ENCODE data around the gene CDK5. TPM values are rescaled to one million over a fixed set of nuclear protein-coding genes. Genes with fewer than 3 reads are reported as not detected.

CDK5 gene
- polyA plus RNA-seq, 2 of the 4 experiments (the other 2 are of a cell fraction) = 29.6 to 51.0 TPM

- no peak overlapping the region for H3K4me3 ChIP-seq
- ATAC-seq (no peak), DNase-seq (ENCODE audit: low read depth in 1 of 2, low spot score in 1 of 2) (no peak), FAIRE-seq (no peak)
- ChIA-PET POLR2A (no interaction called here), CTCF (interaction anchor here (0.6 to 27.1 kb wide), 7 partner anchors 13 to 76 kb away, joined by 3 to 412 read pairs (median 5); no protein-coding TSS in a partner anchor)
- no peak for TF ChIP-seq FOXS1 (CRISPR knock-in tag; IDR thresholded peaks at IDR 0.05)
- no peak for TF ChIP-seq SMC3 (IDR thresholded peaks at IDR 0.05)
- no peak for TF ChIP-seq RFX5 (IDR thresholded peaks at IDR 0.05)
- TF ChIP-seq PBX3 (IDR thresholded peaks at IDR 0.05) = no peak
- no peak overlapping the region for H3K4me2 ChIP-seq
- peaks cover 27% of the 10 kb centered on the region for H3K4me1 ChIP-seq
- H3K27ac ChIP-seq = no peak overlapping the region
- H3K9me3 ChIP-seq = no peaks in the 10 kb centered on the region
- WGBS (ENCODE audit: missing lambda C conversion rate) = 96% methylated on average over 6 of the region's 6 CpGs
Measured at GRCh38 chr7:151093748-151094147, 36.1 kb upstream of the CDK5 start.

DNA sequence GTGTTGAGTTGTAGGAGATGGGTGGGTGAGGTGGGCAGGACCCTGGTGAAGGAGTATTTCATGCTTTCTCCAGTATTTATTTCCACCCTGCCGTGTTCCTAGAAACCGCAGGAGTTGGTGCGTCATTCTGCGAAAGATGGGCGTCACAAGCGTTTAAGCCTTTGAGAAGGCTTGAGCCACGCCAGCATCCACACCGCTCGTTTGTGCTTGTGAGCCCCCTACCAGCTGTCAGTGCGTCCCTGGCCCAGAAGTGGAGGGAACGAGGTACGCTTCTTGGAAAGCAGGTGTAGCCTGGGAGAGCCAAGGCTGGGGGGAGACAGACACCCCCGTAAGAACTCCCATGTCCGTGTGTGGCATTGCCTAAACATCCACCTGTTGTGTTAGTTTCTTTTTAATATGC lies 34.3 kb upstream of the CDK5 start:
- ATAC-seq (no peak), DNase-seq (ENCODE audit: low read depth in 1 of 2, low spot score in 1 of 2) (no peak), FAIRE-seq (no peak)
- ChIA-PET CTCF (interaction anchor here (0.7 to 27.1 kb wide), 10 partner anchors 15 to 98 kb away, joined by 3 to 412 read pairs (median 3); no protein-coding TSS in a partner anchor), POLR2A (no interaction called here)
- Histone ChIP-seq H3K4me3 (no peak overlapping the region), H3K4me2 (no peak overlapping the region), H3K4me1 (peaks cover 36% of the 10 kb centered on the region), H3K9me3 (no peaks in the 10 kb centered on the region), H3K27ac (no peak overlapping the region)
- no peak for TF ChIP-seq JUNB (IDR thresholded peaks at IDR 0.05)
- WGBS (ENCODE audit: missing lambda C conversion rate) = 92% methylated on average over 14 of the region's 14 CpGs

- H3K27ac ChIP-seq = no peak overlapping the region
- no peak for TF ChIP-seq KDM1A (IDR thresholded peaks at IDR 0.05; ENCODE audit: low read depth)
- 0 out of 5 replicates have a peak, but pooled peaks of 1 of the 2 experiments have one; percentile 26 for TF ChIP-seq RAD21 (conservative IDR thresholded peaks at IDR 0.05 in 1 of 2, IDR thresholded peaks at IDR 0.05 in 1 of 2)
- no peak for TF ChIP-seq RNF2 (IDR thresholded peaks at IDR 0.05; ENCODE audit: borderline replicate concordance, low read depth)
- no peak for TF ChIP-seq CBX2 (IDR thresholded peaks at IDR 0.05; ENCODE audit: borderline replicate concordance, low read depth)
- no peak for TF ChIP-seq CEBPB (IDR thresholded peaks at IDR 0.05)
- no peak for TF ChIP-seq EP300 (IDR thresholded peaks at IDR 0.05)
- no peak for TF ChIP-seq RCOR1 (IDR thresholded peaks at IDR 0.05; ENCODE audit: low read depth, low read length)
- no peak for TF ChIP-seq RARB (CRISPR knock-in tag; IDR thresholded peaks at IDR 0.05)
- no peak for TF ChIP-seq GATA3 (IDR thresholded peaks at IDR 0.05; ENCODE audit: borderline replicate concordance)
- TF ChIP-seq, protein P1, sequence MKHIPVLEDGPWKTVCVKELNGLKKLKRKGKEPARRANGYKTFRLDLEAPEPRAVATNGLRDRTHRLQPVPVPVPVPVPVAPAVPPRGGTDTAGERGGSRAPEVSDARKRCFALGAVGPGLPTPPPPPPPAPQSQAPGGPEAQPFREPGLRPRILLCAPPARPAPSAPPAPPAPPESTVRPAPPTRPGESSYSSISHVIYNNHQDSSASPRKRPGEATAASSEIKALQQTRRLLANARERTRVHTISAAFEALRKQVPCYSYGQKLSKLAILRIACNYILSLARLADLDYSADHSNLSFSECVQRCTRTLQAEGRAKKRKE (CRISPR knock-in tag; IDR thresholded peaks at IDR 0.05; ENCODE audit: low read depth) = no peak
- TF ChIP-seq, protein P2, sequence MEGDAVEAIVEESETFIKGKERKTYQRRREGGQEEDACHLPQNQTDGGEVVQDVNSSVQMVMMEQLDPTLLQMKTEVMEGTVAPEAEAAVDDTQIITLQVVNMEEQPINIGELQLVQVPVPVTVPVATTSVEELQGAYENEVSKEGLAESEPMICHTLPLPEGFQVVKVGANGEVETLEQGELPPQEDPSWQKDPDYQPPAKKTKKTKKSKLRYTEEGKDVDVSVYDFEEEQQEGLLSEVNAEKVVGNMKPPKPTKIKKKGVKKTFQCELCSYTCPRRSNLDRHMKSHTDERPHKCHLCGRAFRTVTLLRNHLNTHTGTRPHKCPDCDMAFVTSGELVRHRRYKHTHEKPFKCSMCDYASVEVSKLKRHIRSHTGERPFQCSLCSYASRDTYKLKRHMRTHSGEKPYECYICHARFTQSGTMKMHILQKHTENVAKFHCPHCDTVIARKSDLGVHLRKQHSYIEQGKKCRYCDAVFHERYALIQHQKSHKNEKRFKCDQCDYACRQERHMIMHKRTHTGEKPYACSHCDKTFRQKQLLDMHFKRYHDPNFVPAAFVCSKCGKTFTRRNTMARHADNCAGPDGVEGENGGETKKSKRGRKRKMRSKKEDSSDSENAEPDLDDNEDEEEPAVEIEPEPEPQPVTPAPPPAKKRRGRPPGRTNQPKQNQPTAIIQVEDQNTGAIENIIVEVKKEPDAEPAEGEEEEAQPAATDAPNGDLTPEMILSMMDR (IDR thresholded peaks at IDR 0.05) = peak; percentile 46
- peaks cover 36% of the 10 kb centered on the region for H3K4me1 ChIP-seq
- WGBS (ENCODE audit: missing lambda C conversion rate) = 54% methylated on average over 6 of the region's 6 CpGs
- ChIA-PET POLR2A (no interaction called here), CTCF (interaction anchor here (0.7 to 27.1 kb wide), 13 partner anchors 16 to 134 kb away, joined by 3 to 412 read pairs (median 4); partner anchors contain the start of genes ABCB8 and SLC4A2)
- ATAC-seq = peak in 1 of 2 experiments; percentile 59; a peak in 3 of 6 replicates
- FAIRE-seq = no peak
- peak; percentile 56 to 69 for DNase-seq (ENCODE audit: low read depth in 1 of 2, low spot score in 1 of 2)
- no peak overlapping the region for H3K4me3 ChIP-seq
- H3K9me3 ChIP-seq = no peaks in the 10 kb centered on the region
- H3K4me2 ChIP-seq = no peak overlapping the region
Measured at GRCh38 chr7:151091431-151091830, 33.7 kb upstream of the CDK5 start.

- no peaks in the 10 kb centered on the region for H3K9me3 ChIP-seq
- TF ChIP-seq KDM1A (IDR thresholded peaks at IDR 0.05; ENCODE audit: low read depth) (no peak), POLR2A (IDR thresholded peaks at IDR 0.05; ENCODE audit: low read length) (no peak), EP300 (IDR thresholded peaks at IDR 0.05) (no peak), MAFK (IDR thresholded peaks at IDR 0.05; ENCODE audit: partially characterized antibody) (no peak), RAD21 (conservative IDR thresholded peaks at IDR 0.05 in 1 of 2, IDR thresholded peaks at IDR 0.05 in 1 of 2) (no peak), CBX8 (IDR thresholded peaks at IDR 0.05) (no peak), FOXS1 (CRISPR knock-in tag; IDR thresholded peaks at IDR 0.05) (no peak)
- TF ChIP-seq, protein P1 (CRISPR knock-in tag; IDR thresholded peaks at IDR 0.05; ENCODE audit: low read depth) = no peak
- TF ChIP-seq, protein P3, sequence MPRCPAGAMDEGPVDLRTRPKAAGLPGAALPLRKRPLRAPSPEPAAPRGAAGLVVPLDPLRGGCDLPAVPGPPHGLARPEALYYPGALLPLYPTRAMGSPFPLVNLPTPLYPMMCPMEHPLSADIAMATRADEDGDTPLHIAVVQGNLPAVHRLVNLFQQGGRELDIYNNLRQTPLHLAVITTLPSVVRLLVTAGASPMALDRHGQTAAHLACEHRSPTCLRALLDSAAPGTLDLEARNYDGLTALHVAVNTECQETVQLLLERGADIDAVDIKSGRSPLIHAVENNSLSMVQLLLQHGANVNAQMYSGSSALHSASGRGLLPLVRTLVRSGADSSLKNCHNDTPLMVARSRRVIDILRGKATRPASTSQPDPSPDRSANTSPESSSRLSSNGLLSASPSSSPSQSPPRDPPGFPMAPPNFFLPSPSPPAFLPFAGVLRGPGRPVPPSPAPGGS (IDR thresholded peaks at IDR 0.05) = no peak
- WGBS (ENCODE audit: missing lambda C conversion rate) = 92% methylated on average over 7 of the region's 7 CpGs
- ChIA-PET CTCF (interaction anchor here (1.3 to 27.1 kb wide), 11 partner anchors 16 to 134 kb away, joined by 3 to 412 read pairs (median 4); partner anchors contain the start of genes ABCB8 and SLC4A2), POLR2A (no interaction called here)
- FAIRE-seq (no peak), DNase-seq (ENCODE audit: low read depth in 1 of 2, low spot score in 1 of 2) (no peak), ATAC-seq (no peak)
- H3K27ac ChIP-seq = no peak overlapping the region
- H3K4me3 ChIP-seq = no peak overlapping the region
- no peak overlapping the region for H3K4me2 ChIP-seq
- H3K4me1 ChIP-seq = peaks cover 33% of the 10 kb centered on the region
Measured at GRCh38 chr7:151091003-151091402, 33.3 kb upstream of the CDK5 start.

Measured in A549 (cell line).